Measurements from ENCODE around the gene ECEL1. TPM values are rescaled to one million over a fixed set of nuclear protein-coding genes. Genes with fewer than 3 reads are reported as not detected.

The ECEL1 gene
- total RNA-seq, 2 donors from 2014 or later, result 1.6 to 4.6 TPM

GRCh38 chr2:232505856-232506255 is 18.2 kb upstream of the ECEL1 start:
- Mint-ChIP-seq H3K36me3 (ENCODE audit: low read depth) (no peaks in the 10 kb centered on the region), H3K4me1 (peaks cover 4% of the 10 kb centered on the region), H3K27ac (no peak overlapping the region), H3K27me3 (ENCODE audit: insufficient read depth) (peaks cover 46% of the 10 kb centered on the region), H3K9me3 (no peaks in the 10 kb centered on the region), H3K4me3 (no peak overlapping the region)
- Histone ChIP-seq H3K27me3 (ENCODE audit: control insufficient read depth, insufficient read depth, low read length, poor library complexity, severe bottlenecking) (peaks cover 58% of the 10 kb centered on the region), H3K4me3 (ENCODE audit: low read length) (no peak overlapping the region), H3K27ac (ENCODE audit: low read depth, low read length) (no peak overlapping the region), H3K9me3 (ENCODE audit: control insufficient read depth, low read length) (no peaks in the 10 kb centered on the region), H3K9ac (ENCODE audit: extremely low read depth, low read length, poor library complexity, severe bottlenecking) (no peak overlapping the region), H3K4me1 (ENCODE audit: control insufficient read depth, insufficient read depth, low read length) (peaks cover 3% of the 10 kb centered on the region), H3K36me3 (ENCODE audit: control insufficient read depth, insufficient read depth, low read length) (no peaks in the 10 kb centered on the region)
- 37 to 43% methylated on average over 6 to 10 of the region's 10 CpGs for WGBS, 2 experiments (ENCODE audit: insufficient coverage in 1 of 2, insufficient read length in 1 of 2)
- DNase-seq, result peak; percentile 69
- TF ChIP-seq CTCF (conservative IDR thresholded peaks at IDR 0.05), result no peak

- H3K27ac ChIP-seq (ENCODE audit: low read depth, low read length), result no peak overlapping the region
- H3K9me3 ChIP-seq (ENCODE audit: control insufficient read depth, low read length), result no peaks in the 10 kb centered on the region
- Mint-ChIP-seq H3K9me3 (no peaks in the 10 kb centered on the region), H3K27me3 (ENCODE audit: insufficient read depth) (peaks cover 57% of the 10 kb centered on the region), H3K4me3 (peak overlapping the region; percentile 29), H3K36me3 (ENCODE audit: low read depth) (no peaks in the 10 kb centered on the region), H3K27ac (no peak overlapping the region), H3K4me1 (peaks cover 4% of the 10 kb centered on the region)
- peaks cover 3% of the 10 kb centered on the region for H3K4me1 ChIP-seq (ENCODE audit: control insufficient read depth, insufficient read depth, low read length)
- no peak overlapping the region for H3K4me3 ChIP-seq (ENCODE audit: low read length)
- H3K27me3 ChIP-seq (ENCODE audit: control insufficient read depth, insufficient read depth, low read length, poor library complexity, severe bottlenecking), result peaks cover 62% of the 10 kb centered on the region
- no peak for DNase-seq
- H3K36me3 ChIP-seq (ENCODE audit: control insufficient read depth, insufficient read depth, low read length), result no peaks in the 10 kb centered on the region
- 85 to 100% methylated on average over 1 to 2 of the region's 2 CpGs for WGBS, 2 experiments (ENCODE audit: insufficient coverage in 1 of 2, insufficient read length in 1 of 2)
- no peak overlapping the region for H3K9ac ChIP-seq (ENCODE audit: extremely low read depth, low read length, poor library complexity, severe bottlenecking)
- no peak for TF ChIP-seq CTCF (conservative IDR thresholded peaks at IDR 0.05)
Measured at GRCh38 chr2:232504438-232504837, 16.8 kb upstream of the ECEL1 start.

- 27 to 33% methylated on average over 7 to 16 of the region's 16 CpGs for WGBS, 2 experiments (ENCODE audit: insufficient coverage in 1 of 2, insufficient read length in 1 of 2)
- no peak overlapping the region for H3K27ac Mint-ChIP-seq
- no peak overlapping the region for H3K9ac ChIP-seq (ENCODE audit: extremely low read depth, low read length, poor library complexity, severe bottlenecking)
- peaks cover 3% of the 10 kb centered on the region for H3K4me1 ChIP-seq (ENCODE audit: control insufficient read depth, insufficient read depth, low read length)
- peak overlapping the region; percentile 70 for H3K4me3 ChIP-seq (ENCODE audit: low read length)
- peak overlapping the region; percentile 55 for H3K4me3 Mint-ChIP-seq
- H3K9me3 ChIP-seq (ENCODE audit: control insufficient read depth, low read length), result no peaks in the 10 kb centered on the region
- no peak for TF ChIP-seq CTCF (conservative IDR thresholded peaks at IDR 0.05)
- no peak overlapping the region for H3K27ac ChIP-seq (ENCODE audit: low read depth, low read length)
- DNase-seq, result no peak
- H3K4me1 Mint-ChIP-seq, result peaks cover 4% of the 10 kb centered on the region
- no peaks in the 10 kb centered on the region for H3K9me3 Mint-ChIP-seq
- H3K27me3 ChIP-seq (ENCODE audit: control insufficient read depth, insufficient read depth, low read length, poor library complexity, severe bottlenecking), result peaks cover 62% of the 10 kb centered on the region
- H3K36me3 ChIP-seq (ENCODE audit: control insufficient read depth, insufficient read depth, low read length), result no peaks in the 10 kb centered on the region
- peaks cover 60% of the 10 kb centered on the region for H3K27me3 Mint-ChIP-seq (ENCODE audit: insufficient read depth)
- H3K36me3 Mint-ChIP-seq (ENCODE audit: low read depth), result no peaks in the 10 kb centered on the region
Measured at GRCh38 chr2:232503809-232504323, 16.2 kb upstream of the ECEL1 start.
